ENCODE measurements around the gene TNFRSF1A.
A peak's percentile ranks its signal among the peaks of the same experiment; 100 is the strongest.
"Not testable (repeated sequence)": the region's sequence is repeated elsewhere in the genome, so short reads cannot be mapped to it uniquely, and the experiment has no call there.

The TNFRSF1A gene

DNA sequence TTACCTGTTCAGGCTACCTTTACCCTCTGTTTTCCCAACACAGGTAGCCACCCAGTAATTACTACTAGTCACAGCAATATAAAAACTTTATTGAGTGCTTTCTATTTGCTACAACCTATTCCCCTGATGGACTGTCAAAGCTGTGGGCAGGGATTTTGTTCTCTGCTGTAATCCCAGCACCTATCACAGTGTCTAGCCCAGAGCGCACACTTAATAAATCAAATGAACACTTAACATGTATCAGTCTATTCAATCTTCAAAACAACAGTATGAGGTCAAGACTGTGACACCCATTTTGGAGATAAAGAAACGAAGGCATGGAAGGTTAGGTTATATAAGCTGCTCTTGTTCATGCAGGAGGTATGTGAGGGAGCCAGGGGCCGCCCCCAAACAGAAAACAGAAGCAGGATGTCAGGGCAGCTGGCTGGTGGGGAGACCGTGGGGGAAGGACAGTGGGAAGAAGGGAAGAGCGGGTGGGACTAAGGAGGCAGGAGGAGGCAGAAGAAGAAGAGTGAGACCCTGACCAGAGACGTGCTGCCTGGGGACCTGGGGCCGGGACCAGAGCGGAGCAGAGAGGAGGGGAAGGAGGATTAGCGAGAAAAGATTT lies 1.7 kb downstream of the TNFRSF1A start:
- peak overlapping the region; percentile 95 for H3K4me3 ChIP-seq (ENCODE audit: low read length)
- TF ChIP-seq, protein P1, sequence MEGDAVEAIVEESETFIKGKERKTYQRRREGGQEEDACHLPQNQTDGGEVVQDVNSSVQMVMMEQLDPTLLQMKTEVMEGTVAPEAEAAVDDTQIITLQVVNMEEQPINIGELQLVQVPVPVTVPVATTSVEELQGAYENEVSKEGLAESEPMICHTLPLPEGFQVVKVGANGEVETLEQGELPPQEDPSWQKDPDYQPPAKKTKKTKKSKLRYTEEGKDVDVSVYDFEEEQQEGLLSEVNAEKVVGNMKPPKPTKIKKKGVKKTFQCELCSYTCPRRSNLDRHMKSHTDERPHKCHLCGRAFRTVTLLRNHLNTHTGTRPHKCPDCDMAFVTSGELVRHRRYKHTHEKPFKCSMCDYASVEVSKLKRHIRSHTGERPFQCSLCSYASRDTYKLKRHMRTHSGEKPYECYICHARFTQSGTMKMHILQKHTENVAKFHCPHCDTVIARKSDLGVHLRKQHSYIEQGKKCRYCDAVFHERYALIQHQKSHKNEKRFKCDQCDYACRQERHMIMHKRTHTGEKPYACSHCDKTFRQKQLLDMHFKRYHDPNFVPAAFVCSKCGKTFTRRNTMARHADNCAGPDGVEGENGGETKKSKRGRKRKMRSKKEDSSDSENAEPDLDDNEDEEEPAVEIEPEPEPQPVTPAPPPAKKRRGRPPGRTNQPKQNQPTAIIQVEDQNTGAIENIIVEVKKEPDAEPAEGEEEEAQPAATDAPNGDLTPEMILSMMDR (conservative IDR thresholded peaks at IDR 0.05; ENCODE audit: low read depth, low read length), result no peak
- no peak for DNase-seq (ENCODE audit: low read depth)

DNA sequence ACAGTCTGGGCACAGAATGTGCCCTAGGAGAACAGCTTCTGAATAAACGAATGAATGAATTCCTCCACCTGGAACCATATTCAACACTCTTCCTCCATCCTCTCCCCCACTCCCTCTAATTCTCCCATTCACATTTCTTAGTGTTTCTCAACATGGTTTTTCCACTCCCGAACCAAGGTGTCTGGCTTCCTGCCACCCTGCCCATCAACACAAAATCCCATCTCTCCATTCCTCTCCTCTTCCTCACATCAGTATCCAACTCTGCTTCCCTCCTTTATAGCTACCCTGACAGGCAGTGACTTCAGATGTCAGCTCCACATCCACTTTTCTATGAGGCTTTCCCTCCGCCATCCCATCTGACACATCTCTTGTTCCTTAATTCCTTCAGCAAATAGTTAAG lies 2.9 kb downstream of the TNFRSF1A start:
- TF ChIP-seq, protein P1 (conservative IDR thresholded peaks at IDR 0.05; ENCODE audit: low read depth, low read length), result no peak

DNA sequence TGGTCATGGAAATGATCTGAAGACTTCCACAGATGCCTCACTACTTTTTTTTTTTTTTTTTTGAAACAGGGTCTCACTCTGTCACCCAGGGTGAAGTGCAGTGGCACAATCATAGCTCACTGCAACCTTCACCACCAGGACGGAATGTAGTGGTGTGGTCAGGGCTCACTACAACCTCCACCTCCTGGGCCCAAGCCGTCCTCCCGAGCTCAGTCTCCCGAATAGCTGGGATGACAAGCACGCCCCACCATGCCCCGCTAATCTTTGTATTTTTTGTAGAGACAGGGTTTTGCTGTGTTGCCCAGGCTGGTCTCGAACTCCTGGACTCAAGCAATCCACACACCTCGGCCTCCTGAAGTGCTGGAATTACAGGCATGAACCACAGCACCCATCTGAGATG lies 3.3 kb downstream of the TNFRSF1A start:
- DNase-seq (ENCODE audit: low read depth), result not testable (repeated sequence)
- H3K4me3 ChIP-seq (ENCODE audit: low read length), result peak overlapping the region; percentile 95

More for the DNA sequence above, 2.9 kb downstream of the TNFRSF1A start:
- H3K4me3 ChIP-seq (ENCODE audit: low read length), result peak overlapping the region; percentile 95
- no peak for DNase-seq (ENCODE audit: low read depth)

DNA sequence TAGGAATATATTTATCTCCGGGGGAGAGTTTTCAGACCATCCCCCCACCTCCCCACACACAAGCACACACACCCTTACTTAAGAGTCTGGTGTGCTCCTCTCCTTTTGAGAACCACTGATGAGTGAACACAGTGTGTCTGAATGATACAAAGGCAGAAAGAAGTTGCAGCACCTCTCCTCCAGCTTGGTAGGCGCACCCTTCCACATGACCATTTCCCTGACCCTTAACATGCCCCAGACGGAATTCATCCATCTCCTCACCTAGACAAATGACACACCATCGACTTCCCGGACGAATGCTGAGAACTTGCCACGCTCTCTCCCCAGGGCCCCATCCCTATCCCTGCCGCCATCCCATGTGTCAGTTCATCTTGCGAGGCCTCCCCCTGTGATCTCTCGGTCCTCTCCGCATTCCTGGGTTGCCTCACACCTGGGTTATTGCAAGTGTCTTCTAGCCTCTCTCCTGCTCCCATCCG lies 3.9 kb downstream of the TNFRSF1A start:
- TF ChIP-seq, protein P1 (conservative IDR thresholded peaks at IDR 0.05; ENCODE audit: low read depth, low read length), result no peak
- no peak for DNase-seq (ENCODE audit: low read depth)
- peak overlapping the region; percentile 14 for H3K4me3 ChIP-seq (ENCODE audit: low read length)

DNA sequence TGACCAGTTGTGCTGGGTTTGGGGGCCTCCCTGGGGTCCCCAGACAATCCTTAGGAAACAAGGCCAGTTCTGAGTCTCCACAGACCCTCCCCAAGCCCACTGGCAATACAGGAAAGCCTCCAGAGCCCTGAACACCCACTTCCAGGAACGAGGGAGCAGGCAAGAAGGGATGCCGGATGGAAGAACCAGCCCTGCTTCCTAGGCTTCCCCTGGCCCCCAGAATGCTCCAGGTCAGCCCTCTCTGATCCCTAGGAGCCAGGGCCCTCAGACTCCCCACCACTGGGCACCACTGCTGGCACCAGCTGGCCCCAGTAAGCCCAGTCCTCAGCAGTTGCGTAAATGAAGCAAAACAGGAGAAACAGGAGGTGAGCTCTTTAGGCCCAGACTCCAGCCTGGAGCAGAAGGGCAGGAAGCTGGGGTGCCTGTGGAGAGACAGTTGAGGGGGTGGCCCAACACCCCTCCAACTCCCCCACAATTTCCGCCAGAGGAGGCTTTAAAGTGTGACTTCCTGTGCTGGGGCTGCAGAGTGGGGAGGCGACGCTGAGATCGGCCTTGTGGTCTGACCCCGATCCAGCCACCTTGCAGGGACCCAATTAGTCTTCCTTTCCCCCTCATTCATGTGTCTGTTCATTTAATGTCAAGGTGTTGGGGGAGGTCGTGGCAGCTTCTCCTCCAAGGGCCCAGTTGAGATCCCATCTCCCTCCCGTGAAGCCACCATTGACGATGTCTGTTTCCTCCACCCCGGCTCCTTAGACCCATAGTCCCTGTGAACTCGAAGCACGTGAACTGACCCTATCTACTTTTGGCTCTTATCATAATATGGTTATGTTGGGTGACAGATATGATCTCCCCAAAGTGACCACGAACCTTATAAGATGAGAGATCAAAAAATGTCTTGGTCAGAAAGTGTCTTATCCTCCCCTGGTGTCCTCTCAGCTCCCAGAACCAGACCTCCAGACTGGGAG lies 4.7 kb downstream of the TNFRSF1A start:
- DNase-seq (ENCODE audit: low read depth), result no peak
- TF ChIP-seq, protein P1 (conservative IDR thresholded peaks at IDR 0.05; ENCODE audit: low read depth, low read length), result no peak
- peak overlapping the region; percentile 30 for H3K4me3 ChIP-seq (ENCODE audit: low read length)

DNA sequence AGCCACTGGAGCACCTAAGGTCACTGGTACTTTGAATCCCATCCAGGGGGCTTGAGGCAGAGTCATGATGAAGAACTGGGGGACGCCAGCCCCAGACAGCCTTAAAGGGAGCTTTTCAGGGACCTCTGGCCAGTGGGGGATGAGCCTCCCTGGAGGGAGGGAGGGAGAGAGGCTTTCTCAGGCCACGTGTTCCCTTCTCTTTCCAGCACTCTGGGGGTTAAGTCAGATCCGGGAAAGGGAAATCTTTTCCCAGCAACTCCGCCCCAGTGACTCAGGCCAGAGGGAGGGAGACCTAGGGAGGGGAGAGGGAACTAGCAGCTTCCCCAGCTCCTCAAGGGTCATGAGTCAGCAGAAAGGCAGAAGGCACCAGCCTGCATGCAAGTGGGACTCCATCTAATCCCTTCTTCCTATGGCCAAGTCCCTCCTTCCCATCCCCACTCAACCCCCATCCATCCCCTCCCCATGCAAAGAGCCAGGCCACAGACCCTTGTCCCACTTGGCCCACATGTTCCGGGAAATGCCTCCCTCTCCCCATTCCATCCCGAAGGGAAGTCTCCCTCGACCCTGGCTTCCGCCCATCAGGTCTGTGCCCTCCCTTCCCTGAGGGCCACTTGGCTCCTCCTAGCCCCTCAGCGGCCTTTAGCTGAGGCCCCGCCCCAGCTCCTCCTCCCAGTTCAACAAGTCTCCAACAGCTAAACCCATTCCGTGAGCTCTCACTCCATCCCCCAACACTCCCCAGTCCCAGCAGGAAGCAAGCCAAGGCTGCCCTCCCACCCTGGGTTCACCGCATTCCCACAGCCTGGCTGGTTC lies 5.6 kb downstream of the TNFRSF1A start:
- TF ChIP-seq, protein P1 (conservative IDR thresholded peaks at IDR 0.05; ENCODE audit: low read depth, low read length), result no peak
- peak; percentile 100 for DNase-seq (ENCODE audit: low read depth)
- H3K4me3 ChIP-seq (ENCODE audit: low read length), result peak overlapping the region; percentile 33

All from retinal pigment epithelial cell (primary cell).